ENCODE data around the gene AP1G1. TPM values are rescaled to one million over a fixed set of nuclear protein-coding genes. Genes with fewer than 3 reads are reported as not detected.

AP1G1 gene
- total RNA-seq, 1 experiment from 2014 or later = 95.6 TPM

Other genes starting within 250 kb of the AP1G1 start
- not detected in 2 replicates for gene TAT, start 231.7 kb downstream of the AP1G1 start, total RNA-seq (2021)
- gene MARVELD3, start 182.7 kb downstream of the AP1G1 start, total RNA-seq (2021) = 1.4 and 1.5 TPM in 2 replicates
- 16.3 and 18.3 TPM in 2 replicates for gene PHLPP2, start 84.1 kb downstream of the AP1G1 start, total RNA-seq (2021)
- gene ATXN1L, start 37.1 kb upstream of the AP1G1 start, total RNA-seq (2021) = 26.0 and 26.6 TPM in 2 replicates
- gene ZNF821, start 75.3 kb upstream of the AP1G1 start, total RNA-seq (2021) = 11.1 and 17.9 TPM in 2 replicates
- 206 TPM in 2 replicates for gene IST1, start 86.7 kb upstream of the AP1G1 start, total RNA-seq (2021)
- not detected in 2 replicates for gene PKD1L3, start 191.6 kb upstream of the AP1G1 start, total RNA-seq (2021)
- 12.8 and 14.4 TPM in 2 replicates for gene DHODH, start 199.9 kb upstream of the AP1G1 start, total RNA-seq (2021)
- gene HP, start 245.7 kb upstream of the AP1G1 start, total RNA-seq (2021) = not detected in 2 replicates

Data from A673 (cell line).